SU-DHL-6 (cell line): ENCODE results near the gene FTCD.

ENCODE experiments used
- H2AFZ ChIP-seq: fragments of 200-600 bp; sonication (generic); 2 replicates; pipeline ENCODE4 v1.6.1; 2014; ENCODE audit warnings: low read depth, mild to moderate bottlenecking, moderate library complexity, mixed read lengths, antibody characterized with exemption, low read length; ENCODE audit not compliant: severe bottlenecking
- H3F3A ChIP-seq: fragments of 200-600 bp; shearing (Covaris generic); 2 replicates; pipeline ENCODE4 v1.6.0; 2016; ENCODE audit warnings: antibody characterized with exemption, mild to moderate bottlenecking; ENCODE audit not compliant: insufficient read depth
- H3K27ac ChIP-seq: fragments of 200-600 bp; sonication (generic); 2 replicates; pipeline ENCODE4 v1.5.1; 2016; ENCODE audit warnings: low read depth, mild to moderate bottlenecking, low read length, moderate library complexity, mixed read lengths
- H3K27me3 ChIP-seq: fragments of 200-600 bp; sonication (generic), shearing (Covaris generic); 2 replicates; pipeline ENCODE4 v1.6.0; 2014; ENCODE audit warnings: mild to moderate bottlenecking, low read length
- H3K36me3 ChIP-seq: fragments of 200-600 bp; sonication (generic); 2 replicates; pipeline ENCODE4 v1.6.1; 2014; ENCODE audit warnings: mild to moderate bottlenecking, low read length, mixed read lengths
- H3K4me2 ChIP-seq: fragments of 300-600, 200-600 bp; shearing (Covaris generic), sonication (generic); 2 replicates; pipeline ENCODE4 v1.6.0; 2014; ENCODE audit warnings: low read length, low read depth, mild to moderate bottlenecking; ENCODE audit not compliant: poor library complexity, severe bottlenecking
- H3K4me3 ChIP-seq: fragments of 200-600 bp; sonication (generic); 2 replicates; pipeline ENCODE4 v1.5.1; 2014; ENCODE audit warnings: antibody characterized with exemption, low read length, mild to moderate bottlenecking, mixed read lengths; ENCODE audit not compliant: insufficient read depth, poor library complexity, severe bottlenecking
- H3K79me2 ChIP-seq: fragments of 200-600 bp; sonication (generic); 2 replicates; pipeline ENCODE4 v1.6.1; 2014; ENCODE audit warnings: mild to moderate bottlenecking, low read length, moderate library complexity; ENCODE audit not compliant: insufficient read depth
- H3K9ac ChIP-seq: fragments of 200-600 bp; sonication (generic); 2 replicates; pipeline ENCODE4 v1.7.0; 2014; ENCODE audit warnings: mild to moderate bottlenecking, low read length
- H3K9me2 ChIP-seq: fragments of 200-600 bp; sonication (generic); replicated peaks from 2 replicates; pipeline ENCODE4 v1.6.1; 2014; ENCODE audit warnings: low read length; ENCODE audit not compliant: insufficient read depth
- H3K9me3 ChIP-seq: fragments of 200-600 bp; sonication (generic); 2 replicates; pipeline ENCODE4 v1.6.1; 2014; ENCODE audit warnings: low read length, mixed read lengths; ENCODE audit not compliant: insufficient read depth
- H4K20me1 ChIP-seq: fragments of 200-600 bp; sonication (generic); 2 replicates; pipeline ENCODE4 v1.6.1; 2014; ENCODE audit warnings: low read depth, mild to moderate bottlenecking, antibody characterized with exemption, low read length, moderate library complexity, mixed read lengths
- EZH2phosphoT487 ChIP-seq: fragments of 200-600 bp; sonication (generic), shearing (Covaris generic); conservative IDR thresholded peaks from 2 replicates; pipeline ENCODE4 v1.6.1; 2018; ENCODE audit warnings: mild to moderate bottlenecking, antibody characterized with exemption, low read length, moderate library complexity, mixed read lengths
- TF ChIP-seq, protein P1 (sequence below): fragments of 200-600 bp; sonication (generic); IDR thresholded peaks from one replicate; pipeline ENCODE4 v1.5.1; 2017; ENCODE audit warnings: antibody characterized with exemption, mild to moderate bottlenecking, low read length, moderate library complexity; ENCODE audit not compliant: insufficient read depth, poor library complexity, severe bottlenecking

FTCD gene

DNA sequence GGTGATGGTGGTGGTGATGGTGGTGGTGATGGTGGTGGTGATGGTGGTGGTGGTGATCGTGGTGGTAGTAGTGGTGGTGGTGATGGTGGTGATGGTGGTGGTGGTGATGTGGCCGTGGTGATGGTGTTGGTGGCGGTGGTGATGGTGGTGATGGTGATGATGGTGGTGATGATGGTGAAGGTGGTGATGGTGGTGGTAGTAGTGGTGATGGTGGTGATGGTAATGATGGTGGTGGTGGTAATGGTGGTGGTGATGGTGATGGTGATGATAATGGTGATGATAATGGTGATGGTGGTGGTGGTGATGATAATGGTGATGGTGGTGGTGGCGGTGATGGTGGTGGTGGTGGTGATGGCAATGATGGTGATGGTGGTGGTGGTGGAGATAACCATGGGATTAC is 64.3 kb downstream of the FTCD start:
- H3K9me2 ChIP-seq, result no peaks in the 10 kb centered on the region
- H3K4me3 ChIP-seq, result no peak overlapping the region
- no peaks in the 10 kb centered on the region for H4K20me1 ChIP-seq
- H3K79me2 ChIP-seq, result no peaks in the 10 kb centered on the region
- H3K27me3 ChIP-seq, result no peaks in the 10 kb centered on the region
- H2AFZ ChIP-seq, result no peak overlapping the region
- H3K36me3 ChIP-seq, result no peaks in the 10 kb centered on the region
- H3K9me3 ChIP-seq, result peaks cover 7% of the 10 kb centered on the region; the same call in 1 of the 2 replicates
- no peak overlapping the region for H3K4me2 ChIP-seq
- no peak overlapping the region for H3K27ac ChIP-seq
- no peak for TF ChIP-seq EZH2phosphoT487
- TF ChIP-seq, protein P1, sequence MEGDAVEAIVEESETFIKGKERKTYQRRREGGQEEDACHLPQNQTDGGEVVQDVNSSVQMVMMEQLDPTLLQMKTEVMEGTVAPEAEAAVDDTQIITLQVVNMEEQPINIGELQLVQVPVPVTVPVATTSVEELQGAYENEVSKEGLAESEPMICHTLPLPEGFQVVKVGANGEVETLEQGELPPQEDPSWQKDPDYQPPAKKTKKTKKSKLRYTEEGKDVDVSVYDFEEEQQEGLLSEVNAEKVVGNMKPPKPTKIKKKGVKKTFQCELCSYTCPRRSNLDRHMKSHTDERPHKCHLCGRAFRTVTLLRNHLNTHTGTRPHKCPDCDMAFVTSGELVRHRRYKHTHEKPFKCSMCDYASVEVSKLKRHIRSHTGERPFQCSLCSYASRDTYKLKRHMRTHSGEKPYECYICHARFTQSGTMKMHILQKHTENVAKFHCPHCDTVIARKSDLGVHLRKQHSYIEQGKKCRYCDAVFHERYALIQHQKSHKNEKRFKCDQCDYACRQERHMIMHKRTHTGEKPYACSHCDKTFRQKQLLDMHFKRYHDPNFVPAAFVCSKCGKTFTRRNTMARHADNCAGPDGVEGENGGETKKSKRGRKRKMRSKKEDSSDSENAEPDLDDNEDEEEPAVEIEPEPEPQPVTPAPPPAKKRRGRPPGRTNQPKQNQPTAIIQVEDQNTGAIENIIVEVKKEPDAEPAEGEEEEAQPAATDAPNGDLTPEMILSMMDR, result no peak
- no peaks in the 10 kb centered on the region for H3F3A ChIP-seq
- H3K9ac ChIP-seq, result no peak overlapping the region

DNA sequence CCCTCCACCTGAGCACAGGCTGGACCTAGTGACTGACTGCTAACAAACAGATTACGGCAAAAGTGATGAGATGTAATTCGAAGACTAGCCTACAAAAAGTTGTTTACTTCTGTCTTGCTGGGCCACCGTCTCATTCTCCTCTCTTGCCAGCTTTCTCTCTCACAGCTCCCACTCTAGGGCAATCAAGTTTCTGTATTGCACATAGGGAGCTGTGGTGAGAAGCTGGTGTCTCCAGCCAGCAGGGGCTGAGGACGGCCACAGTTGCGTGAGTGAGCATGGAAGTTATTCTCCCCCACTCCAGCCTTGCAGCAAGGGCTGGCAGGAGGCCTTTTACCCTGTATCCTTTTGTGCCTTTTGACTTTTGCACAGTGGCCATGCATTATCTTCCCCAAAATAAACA is 66.1 kb downstream of the FTCD start:
- H3K9ac ChIP-seq, result no peak overlapping the region
- no peaks in the 10 kb centered on the region for H3K9me2 ChIP-seq
- H3K36me3 ChIP-seq, result no peaks in the 10 kb centered on the region
- H3K27me3 ChIP-seq, result no peaks in the 10 kb centered on the region
- H3K27ac ChIP-seq, result no peak overlapping the region
- TF ChIP-seq EZH2phosphoT487, result no peak
- TF ChIP-seq, protein P1, result no peak
- H3K4me3 ChIP-seq, result no peak overlapping the region
- H2AFZ ChIP-seq, result no peak overlapping the region
- H3K79me2 ChIP-seq, result no peaks in the 10 kb centered on the region
- H3F3A ChIP-seq, result no peaks in the 10 kb centered on the region
- H3K9me3 ChIP-seq, result peaks cover 7% of the 10 kb centered on the region; the same call in 1 of the 2 replicates
- no peaks in the 10 kb centered on the region for H4K20me1 ChIP-seq
- H3K4me2 ChIP-seq, result no peak overlapping the region

DNA sequence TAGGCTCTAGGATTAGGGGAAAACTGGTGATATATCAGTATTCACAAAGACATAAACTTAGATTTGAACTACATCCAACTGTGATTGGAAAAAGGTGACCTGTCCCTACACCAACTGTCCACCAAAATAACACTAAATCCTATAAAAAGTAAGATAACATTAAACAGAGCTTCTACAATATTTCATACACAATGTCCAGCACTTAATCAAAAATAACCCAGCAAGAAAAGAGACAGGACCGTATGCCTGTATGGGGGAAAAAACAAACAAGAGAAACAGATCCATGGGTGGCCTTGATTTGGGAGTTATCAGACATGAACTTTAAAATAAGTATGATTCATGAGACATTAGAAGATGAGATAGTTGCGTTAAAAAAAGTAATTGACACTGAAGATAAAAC is 67.2 kb downstream of the FTCD start:
- Histone ChIP-seq H2AFZ (no peak overlapping the region), H3K9me3 (peaks cover 7% of the 10 kb centered on the region; the same call in 1 of the 2 replicates), H4K20me1 (no peaks in the 10 kb centered on the region), H3K27me3 (no peaks in the 10 kb centered on the region), H3F3A (no peaks in the 10 kb centered on the region), H3K9ac (no peak overlapping the region), H3K4me2 (no peak overlapping the region), H3K79me2 (no peaks in the 10 kb centered on the region), H3K36me3 (no peaks in the 10 kb centered on the region), H3K4me3 (no peak overlapping the region), H3K27ac (no peak overlapping the region), H3K9me2 (no peaks in the 10 kb centered on the region)
- TF ChIP-seq EZH2phosphoT487, result no peak
- TF ChIP-seq, protein P1, result no peak

DNA sequence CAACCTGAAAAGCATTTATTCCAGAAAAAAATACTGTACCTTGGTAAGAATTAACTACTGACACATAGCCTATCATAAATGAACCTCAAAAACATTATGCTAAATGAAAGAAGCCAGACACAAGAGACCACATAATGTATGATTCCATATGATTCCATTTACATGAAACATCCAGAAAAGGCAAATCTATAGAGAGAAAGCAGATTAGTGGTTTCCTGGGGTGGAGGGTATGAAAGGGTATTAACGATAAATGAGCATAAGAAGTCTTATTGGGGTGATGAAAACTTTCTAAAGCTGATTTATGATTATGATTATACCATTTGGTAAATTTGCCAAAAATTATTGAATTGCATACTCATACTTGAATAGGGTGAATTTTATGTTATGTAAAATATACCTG is 67.7 kb downstream of the FTCD start:
- no peaks in the 10 kb centered on the region for H3K79me2 ChIP-seq
- no peak overlapping the region for H3K4me3 ChIP-seq
- H3K9me2 ChIP-seq, result no peaks in the 10 kb centered on the region
- H4K20me1 ChIP-seq, result no peaks in the 10 kb centered on the region
- H3K27me3 ChIP-seq, result no peaks in the 10 kb centered on the region
- H3K36me3 ChIP-seq, result no peaks in the 10 kb centered on the region
- H3K9ac ChIP-seq, result no peak overlapping the region
- H2AFZ ChIP-seq, result no peak overlapping the region
- no peaks in the 10 kb centered on the region for H3F3A ChIP-seq
- TF ChIP-seq, protein P1, result no peak
- TF ChIP-seq EZH2phosphoT487, result no peak
- H3K4me2 ChIP-seq, result no peak overlapping the region
- H3K9me3 ChIP-seq, result peaks cover 7% of the 10 kb centered on the region; the same call in 1 of the 2 replicates
- no peak overlapping the region for H3K27ac ChIP-seq
